Breast epithelium (tissue), 3 donors: ENCODE results near the gene KRT85.

Source experiments
- CTCF ChIP-seq, 3 donors: fragments of 450-650 bp; IDR thresholded peaks; one replicate each; pipeline ENCODE4 v1.5.1; 2016 to 2017; ENCODE audit warnings: antibody characterized with exemption in 3 of 3, mild to moderate bottlenecking in 3 of 3, moderate library complexity in 3 of 3
- POLR2A ChIP-seq: fragments of 450-650 bp; IDR thresholded peaks from one replicate; pipeline ENCODE4 v1.6.1; 2016; ENCODE audit warnings: antibody characterized with exemption, mild to moderate bottlenecking, moderate library complexity
- POLR2AphosphoS5 ChIP-seq, 3 donors: sonication (generic); formaldehyde crosslinking; IDR thresholded peaks; one replicate each; pipeline ENCODE4 v1.6.1; 2017; ENCODE audit warnings: antibody characterized with exemption in 3 of 3

GRCh38 chr12:52364061-52364460 lies 3.2 kb downstream of the KRT85 start:
- no peak for TF ChIP-seq CTCF (IDR thresholded peaks at IDR 0.05)
- TF ChIP-seq POLR2A, result no peak
- TF ChIP-seq POLR2AphosphoS5 (IDR thresholded peaks at IDR 0.05), result no peak
